ENCODE results near the gene RFX8.
"Not testable (repeated sequence)": the region's sequence is repeated elsewhere in the genome, so short reads cannot be mapped to it uniquely, and the experiment has no call there.

Gene RFX8

DNA sequence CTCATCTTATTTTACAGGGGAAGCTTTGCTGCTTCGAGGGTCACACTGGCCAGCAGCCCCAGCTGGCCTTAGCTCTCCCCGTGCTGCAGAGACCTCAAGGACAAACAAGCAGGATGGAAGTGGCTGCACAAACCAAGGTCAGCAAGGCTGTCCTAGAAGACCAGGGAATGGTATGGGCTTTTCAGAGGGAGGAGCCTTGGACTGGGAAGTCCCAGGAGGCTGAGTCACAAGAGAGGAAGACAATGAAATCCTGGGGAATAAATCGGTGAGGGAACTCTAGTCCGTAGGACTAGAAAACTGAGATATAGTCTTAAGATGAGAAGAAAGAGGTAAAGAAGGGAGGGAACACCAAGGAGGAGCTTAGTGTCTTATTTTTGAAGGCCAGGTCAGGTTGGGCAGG lies 103.3 kb downstream of the RFX8 start:
- DNase-seq, result no peak

- DNase-seq, result no peak
These were observed 105.8 kb downstream of the RFX8 start for GRCh38 chr2:101369100-101369499.

- no peak for DNase-seq
These were observed 106.5 kb downstream of the RFX8 start for GRCh38 chr2:101368376-101368775.

- no peak for DNase-seq
These were observed 107.4 kb downstream of the RFX8 start for GRCh38 chr2:101367508-101367907.

GRCh38 chr2:101364878-101365277 lies 110.0 kb downstream of the RFX8 start:
- DNase-seq, result no peak

- no peak for DNase-seq
These were observed 112.1 kb downstream of the RFX8 start for GRCh38 chr2:101362777-101363176.

GRCh38 chr2:101362316-101362715 lies 112.6 kb downstream of the RFX8 start:
- no peak for DNase-seq

DNA sequence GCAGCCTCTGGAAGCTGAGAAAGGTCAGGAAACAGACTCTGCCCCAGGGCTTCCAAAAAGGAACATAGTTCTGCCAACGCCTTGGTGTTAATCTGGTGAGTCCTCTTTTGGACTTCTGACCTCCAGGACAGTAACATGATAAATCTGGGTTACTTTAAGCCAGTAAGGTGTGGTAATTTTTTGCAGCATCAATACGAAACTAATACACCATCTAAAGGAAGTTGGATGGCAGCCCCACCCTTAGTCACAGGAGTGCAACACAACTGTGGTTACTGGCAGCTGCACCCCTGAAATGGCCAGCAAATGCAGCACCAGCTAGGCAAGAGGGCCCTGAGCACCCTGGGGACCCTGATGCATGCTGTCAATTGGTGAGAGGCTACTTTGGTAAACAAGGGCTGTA lies 113.4 kb downstream of the RFX8 start:
- DNase-seq, result no peak

GRCh38 chr2:101361121-101361520 lies 113.8 kb downstream of the RFX8 start:
- no peak for DNase-seq

GRCh38 chr2:101360232-101360631 lies 114.7 kb downstream of the RFX8 start:
- no peak for DNase-seq

DNA sequence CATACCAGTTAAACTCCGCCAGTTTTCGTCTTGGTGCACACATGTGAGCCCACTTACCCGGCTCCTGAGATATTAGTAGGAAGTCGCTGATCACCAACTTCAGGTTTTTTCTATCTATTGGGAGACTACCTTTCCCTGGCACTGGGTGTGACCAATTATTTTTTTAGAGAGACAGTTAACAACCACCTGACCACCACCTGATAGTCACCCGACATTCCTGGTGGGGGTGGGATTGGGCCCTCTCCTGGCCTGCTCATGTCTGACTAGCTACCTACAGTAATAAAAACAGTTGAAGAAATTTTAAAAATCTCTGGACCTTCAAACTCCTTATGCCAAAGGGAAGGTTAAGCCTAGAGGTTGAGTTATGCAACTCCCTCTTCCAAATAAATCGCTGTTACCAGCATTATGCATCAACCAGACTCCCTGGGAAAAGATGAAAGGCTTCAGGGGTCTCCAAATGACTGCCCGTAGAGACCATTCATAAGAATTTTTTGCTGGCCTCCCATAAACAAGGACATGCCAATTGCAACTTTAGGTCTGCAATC lies 115.4 kb downstream of the RFX8 start:
- DNase-seq, result no peak

GRCh38 chr2:101357376-101357775 lies 117.5 kb downstream of the RFX8 start:
- DNase-seq, result no peak

GRCh38 chr2:101356521-101356920 lies 118.4 kb downstream of the RFX8 start:
- DNase-seq, result no peak

GRCh38 chr2:101356055-101356454 lies 118.9 kb downstream of the RFX8 start:
- DNase-seq, result no peak

- DNase-seq, result no peak
These were observed 119.4 kb downstream of the RFX8 start for GRCh38 chr2:101355401-101356054.

- no peak for DNase-seq
These were observed 120.2 kb downstream of the RFX8 start for GRCh38 chr2:101354420-101355311.

DNA sequence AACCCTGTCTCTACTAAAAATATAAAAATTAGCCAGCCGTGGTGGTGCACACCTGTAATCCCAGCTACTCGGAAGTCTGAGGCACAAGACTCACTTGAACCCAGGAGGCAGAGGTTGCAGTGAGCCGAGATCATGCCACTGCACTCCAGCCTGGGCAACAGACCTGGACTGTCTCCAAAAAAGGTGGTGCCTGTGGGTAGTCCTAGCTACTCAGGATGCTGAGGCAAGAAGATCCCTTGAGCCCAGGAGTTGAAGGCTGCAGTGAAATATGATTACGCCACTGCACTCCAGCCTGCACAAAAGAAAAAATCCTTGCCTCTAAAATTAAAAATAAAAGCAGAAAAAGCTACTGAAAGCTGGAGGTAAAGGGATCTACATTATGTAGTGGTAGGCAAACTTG lies 122.3 kb downstream of the RFX8 start:
- not testable (repeated sequence) for DNase-seq

DNA sequence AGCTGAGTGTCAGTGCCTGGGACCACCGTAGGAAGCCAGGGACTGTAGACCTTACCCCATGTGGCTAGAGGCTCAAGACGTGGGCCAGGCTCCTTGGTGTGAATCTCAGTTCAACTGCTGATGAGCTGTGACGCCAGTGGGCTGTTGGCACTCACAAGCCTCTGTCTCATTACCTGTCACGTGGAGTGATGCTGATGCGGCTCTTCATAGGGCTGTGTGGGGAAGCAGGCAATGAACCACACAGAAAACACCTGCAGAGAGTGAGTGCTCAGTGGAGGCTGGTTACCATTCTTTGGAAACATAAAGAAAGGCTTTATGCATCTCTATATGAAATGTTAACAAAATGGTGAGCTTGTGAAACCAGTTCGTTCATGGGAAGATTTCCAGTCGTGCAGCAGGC lies 123.7 kb downstream of the RFX8 start:
- no peak for DNase-seq

- DNase-seq, result no peak
These were observed 124.8 kb downstream of the RFX8 start for GRCh38 chr2:101349893-101350662.

DNA sequence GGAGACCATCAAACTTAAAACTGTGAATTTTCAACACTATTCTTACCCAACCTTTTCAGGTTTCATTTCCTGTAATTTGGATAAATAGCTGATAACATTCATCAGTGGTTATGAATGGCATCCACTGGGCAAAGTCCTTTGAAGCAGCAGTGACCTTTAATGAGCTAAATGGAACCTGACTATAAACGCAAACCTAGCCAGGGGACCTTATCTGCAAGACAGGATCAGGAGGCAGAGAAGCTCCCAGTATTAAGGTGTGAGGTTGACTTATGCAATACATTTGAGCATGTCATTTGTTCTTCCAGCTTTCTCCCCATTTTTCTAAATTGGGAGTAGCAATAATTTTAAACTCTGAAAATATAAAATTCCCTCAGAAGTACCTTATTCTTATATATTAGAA lies 126.0 kb downstream of the RFX8 start:
- DNase-seq, result no peak

All from NCI-H1436 treated with DMSO at 0.1 percent for 48 hours (cell line).